Ecto neural progenitor cell (in vitro differentiated cells): ENCODE results near the gene GRHL1.
"Not testable (repeated sequence)": the region's sequence is repeated elsewhere in the genome, so short reads cannot be mapped to it uniquely, and the experiment has no call there.

Source experiments
- DNase-seq: peaks from one replicate; pipeline ENCODE4 v3.0.0-alpha.2; 2018; ENCODE audit warnings: low spot score

GRHL1 gene, protein sequence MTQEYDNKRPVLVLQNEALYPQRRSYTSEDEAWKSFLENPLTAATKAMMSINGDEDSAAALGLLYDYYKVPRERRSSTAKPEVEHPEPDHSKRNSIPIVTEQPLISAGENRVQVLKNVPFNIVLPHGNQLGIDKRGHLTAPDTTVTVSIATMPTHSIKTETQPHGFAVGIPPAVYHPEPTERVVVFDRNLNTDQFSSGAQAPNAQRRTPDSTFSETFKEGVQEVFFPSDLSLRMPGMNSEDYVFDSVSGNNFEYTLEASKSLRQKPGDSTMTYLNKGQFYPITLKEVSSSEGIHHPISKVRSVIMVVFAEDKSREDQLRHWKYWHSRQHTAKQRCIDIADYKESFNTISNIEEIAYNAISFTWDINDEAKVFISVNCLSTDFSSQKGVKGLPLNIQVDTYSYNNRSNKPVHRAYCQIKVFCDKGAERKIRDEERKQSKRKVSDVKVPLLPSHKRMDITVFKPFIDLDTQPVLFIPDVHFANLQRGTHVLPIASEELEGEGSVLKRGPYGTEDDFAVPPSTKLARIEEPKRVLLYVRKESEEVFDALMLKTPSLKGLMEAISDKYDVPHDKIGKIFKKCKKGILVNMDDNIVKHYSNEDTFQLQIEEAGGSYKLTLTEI

DNA sequence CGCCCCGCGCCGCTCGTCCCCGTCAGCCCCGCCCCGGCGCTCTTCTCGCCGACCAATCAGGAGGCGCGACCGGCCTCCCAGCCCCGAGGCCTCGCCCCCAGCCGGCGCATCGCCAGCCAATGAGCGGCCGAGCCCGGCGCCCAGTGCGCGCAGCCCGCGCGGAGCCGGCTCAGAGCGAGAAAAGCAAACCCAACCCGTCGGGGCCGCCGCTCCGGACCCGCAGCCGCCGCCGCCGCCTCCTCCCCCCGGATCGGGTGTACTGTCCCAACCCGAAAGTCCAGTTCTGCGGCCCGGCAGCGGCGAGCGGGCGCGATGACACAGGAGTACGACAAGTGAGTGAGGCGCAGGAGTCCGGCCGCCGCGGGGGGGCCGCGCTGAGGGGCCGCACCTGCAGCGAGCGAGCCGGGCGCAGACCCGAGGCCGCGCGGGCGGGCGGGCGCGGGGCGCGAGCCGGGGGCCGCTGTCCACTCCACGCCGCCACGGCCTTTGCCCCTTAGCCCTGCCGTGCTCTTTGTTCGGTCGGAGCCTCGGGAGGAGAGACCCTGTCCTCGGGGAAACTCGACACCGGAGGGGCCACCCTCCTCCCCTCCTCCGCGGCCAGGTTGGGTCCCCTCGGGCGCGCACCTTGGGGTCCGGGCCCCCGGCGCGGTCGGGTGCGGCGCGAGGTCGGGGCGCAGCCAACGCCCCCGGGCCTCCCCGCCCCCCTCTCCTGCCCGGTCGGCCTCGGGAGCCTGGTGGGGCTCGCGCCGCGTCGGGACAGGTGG is at the start of gene GRHL1:
GRHL1 (plus strand) TSS at position 172 of the 764 bp plus-strand sequence; CDS start at position 313, 141 bp downstream.
- DNase-seq = peak; percentile 96

DNA sequence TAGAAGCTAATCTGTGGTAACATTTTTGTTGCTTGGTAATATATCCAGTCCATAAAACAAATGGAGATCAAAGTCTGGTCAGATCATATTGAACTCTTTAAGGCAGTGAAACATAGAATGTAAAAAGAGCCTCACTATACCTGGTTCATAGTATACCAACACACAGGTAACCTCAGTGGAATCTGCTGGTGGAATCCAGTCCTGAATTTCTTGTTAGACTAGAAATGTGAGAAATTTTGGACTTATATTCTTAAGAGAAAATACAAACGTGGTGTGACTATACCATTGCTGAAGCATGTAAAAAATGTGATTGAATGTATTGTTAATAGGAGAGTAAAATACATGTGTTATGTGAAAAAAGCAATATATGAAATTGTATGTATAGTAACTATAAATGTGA is 46.1 kb upstream of the GRHL1 start:
- no peak for DNase-seq

DNA sequence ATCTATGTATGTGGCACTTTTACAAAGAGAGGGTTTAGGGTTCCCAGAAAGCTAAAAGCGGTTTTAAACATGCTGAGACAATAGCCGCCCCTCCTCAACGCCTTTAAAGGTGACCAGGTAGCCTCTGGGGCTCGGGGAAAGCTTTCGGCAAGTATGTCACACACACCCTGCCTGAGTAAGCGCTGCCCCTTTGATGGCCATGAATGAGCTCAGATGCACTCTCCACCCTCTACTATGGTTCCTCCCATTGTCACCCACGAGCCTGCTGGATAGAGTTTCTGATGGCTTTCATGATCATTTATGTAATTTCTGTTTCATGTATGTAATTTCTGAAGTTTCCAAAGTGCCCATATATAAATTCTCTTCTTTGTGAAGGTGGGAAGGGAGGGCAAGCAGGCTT is 44.1 kb upstream of the GRHL1 start:
- DNase-seq = no peak

DNA sequence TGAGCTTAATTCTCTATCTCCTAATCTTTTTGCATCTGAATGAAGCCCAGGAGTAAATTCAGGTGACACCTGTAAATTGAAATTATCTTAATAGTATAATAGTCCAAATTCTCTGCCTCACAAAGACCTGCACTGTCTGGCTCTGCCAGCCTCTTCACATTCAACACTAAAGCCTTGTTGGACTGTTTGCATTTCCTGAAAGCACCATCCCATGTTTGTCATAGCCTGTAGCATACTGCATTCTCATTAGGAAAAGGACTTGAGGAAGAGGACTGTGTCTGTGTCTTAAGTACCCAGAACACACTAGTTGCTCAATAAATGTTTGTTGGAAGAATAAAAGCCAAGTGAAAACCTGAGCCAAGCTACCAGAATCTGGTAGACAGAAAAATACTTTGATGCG is 42.9 kb upstream of the GRHL1 start:
- no peak for DNase-seq

DNA sequence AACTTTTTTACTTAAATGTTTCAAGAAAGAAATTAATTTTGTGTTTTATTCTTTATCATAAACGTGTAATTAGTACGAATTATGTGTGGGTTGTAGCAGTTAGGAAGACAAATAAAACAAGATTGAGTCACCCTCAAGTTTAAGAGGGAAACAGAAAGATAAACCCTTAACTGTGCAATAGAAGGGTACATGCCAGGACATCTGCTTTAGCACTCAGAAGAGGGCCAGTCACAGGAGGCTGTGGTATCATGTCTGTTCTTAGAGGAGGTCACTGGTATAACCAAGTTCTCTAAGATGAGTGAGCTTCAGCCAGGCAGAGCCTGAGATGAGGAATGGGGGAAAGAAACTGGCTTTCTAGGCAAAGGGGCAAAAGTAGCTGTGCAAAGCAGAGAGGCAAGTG is 42.4 kb upstream of the GRHL1 start:
- DNase-seq = no peak

DNA sequence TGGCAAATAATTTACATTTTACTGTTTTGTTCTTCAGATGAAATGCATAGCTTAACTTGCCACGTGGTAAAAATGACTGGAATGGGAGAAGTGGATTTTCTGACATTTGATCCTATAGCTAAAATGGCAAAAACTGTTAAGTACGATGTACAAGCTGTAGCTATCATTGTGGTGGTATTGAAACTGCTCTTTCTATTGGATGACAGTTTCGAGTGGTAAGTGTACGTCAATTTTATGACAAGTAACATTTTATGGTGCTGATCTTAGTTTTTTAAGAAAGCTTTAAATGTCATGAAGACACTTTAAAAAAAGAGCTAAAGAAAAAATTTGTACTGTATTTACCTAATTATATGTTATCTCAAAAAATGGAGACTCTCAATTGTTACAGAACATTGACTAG is 40.8 kb upstream of the GRHL1 start:
- no peak for DNase-seq

DNA sequence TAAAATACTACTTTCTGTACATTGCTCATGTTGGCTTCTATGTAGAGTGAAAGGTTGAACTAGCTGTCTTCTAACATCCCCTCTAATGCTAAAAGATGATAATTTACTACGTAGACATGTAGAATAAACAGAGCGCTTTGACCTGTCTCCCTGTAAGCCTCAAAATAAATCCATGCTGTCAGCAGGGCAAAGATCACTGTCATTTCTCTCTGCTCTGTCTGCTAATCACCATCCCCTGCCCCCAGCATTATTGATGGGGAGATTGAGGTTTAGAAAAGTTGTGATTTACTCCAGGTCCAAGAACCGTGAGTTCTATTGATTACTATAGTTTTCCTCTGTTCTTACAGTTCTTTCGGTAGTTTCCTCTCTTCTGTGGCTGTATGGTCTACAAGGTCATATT is 39.0 kb upstream of the GRHL1 start:
- DNase-seq = no peak

DNA sequence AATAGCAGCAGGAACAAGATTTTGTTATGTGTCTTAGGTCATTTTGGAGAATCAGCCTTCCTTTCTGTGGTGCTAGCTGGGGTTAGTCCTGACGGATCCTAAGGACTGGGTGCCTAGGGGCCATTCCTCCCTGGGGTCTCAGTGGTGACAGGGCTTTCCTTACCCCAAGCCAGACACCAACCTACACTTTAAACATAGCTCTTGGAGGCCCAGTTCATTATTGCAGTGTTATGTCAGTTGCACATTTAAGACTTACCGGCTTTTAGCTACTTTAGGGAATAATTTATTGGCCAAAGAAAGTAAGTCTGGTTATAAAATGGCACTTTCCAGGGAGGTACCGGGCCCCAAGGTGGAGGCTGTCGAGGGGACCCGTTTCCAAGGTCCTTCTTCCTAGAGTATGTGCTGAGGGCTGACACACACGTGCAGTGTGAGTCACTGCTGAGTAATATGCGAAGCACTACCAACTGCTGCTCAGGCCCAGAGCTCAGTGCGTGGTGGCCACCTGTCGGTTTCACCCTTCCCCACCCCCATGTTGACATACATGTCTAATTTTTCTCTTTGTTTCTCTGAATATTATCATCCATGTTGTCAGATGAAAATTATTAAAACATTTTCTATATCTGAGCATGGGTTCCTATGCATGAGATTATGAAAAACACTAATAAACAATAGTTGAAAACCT is 37.0 kb upstream of the GRHL1 start:
- no peak for DNase-seq

DNA sequence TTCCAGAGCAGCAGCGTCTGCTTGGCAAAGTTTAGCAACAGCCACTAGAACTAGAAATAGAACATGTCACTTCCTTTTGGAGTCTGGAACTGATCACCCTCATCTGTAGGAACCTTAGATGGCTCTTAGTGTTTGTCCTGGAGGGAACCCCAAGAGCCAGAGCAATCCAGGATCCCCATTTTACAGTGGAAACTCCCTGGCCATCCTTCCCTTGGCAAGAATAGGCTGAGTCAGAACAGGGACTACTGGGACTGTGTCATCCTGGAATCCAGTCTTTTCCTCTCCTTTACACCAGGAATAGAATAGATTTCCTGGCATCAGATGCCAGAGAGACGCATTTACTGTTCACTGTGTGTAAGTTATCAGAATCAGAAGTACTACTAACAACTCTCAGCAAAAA is 33.2 kb upstream of the GRHL1 start:
- DNase-seq = no peak

DNA sequence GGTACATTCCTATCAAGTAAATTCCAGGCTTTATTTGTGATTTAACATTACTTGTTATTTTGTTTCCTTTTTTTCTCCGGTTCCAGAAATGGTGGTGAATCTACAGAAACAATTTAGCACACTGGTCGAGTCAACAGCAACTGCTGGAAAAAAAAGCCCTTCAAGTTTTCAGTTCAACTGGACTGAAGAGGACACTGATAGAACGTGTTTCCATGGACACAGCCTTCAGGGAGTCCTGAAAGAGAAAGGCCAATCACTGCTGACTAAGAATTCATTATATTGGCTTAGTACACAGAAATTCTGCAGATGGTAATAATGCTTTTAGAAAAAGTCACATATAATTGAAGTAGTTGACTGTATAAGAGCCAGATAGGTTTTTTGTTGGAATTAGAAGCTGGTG is 32.0 kb upstream of the GRHL1 start:
- DNase-seq = no peak

DNA sequence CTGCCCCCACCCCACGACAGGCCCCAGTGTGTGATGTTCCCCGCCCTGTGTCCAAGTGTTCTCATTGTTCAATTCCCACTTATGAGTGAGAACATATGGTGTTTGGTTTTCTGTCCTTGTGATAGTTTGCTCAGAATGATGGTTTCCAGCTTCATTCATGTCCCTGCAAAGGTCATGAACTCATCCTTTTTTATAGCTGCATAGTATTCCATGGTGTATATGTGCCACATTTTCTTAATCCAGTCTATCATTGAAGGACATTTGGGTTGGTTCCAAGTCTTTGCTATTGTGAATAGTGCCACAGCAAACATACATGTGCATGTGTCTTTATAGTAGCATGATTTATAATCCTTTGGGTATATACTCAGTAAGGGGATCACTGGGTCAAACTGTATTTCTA is 24.5 kb upstream of the GRHL1 start:
- DNase-seq = not testable (repeated sequence)

DNA sequence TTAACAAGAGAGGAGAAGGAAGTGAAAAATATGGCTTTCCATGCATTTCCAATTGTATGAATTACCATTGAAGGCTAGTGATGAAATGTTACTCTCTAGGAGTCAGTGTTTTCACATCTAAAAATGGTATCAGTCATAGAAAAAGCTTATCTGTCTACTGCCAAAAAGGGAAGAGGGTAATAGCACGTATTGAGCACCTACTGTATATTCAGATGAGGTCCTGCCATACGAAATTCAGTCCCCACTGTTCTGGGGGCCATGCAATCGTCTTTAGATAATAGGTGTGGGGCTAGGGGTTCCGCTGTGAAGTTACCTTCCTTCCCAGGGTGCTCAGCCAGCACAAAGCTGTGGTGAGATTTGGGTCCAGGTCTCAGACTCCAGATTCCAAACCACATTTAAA is 14.2 kb upstream of the GRHL1 start:
- DNase-seq = no peak

DNA sequence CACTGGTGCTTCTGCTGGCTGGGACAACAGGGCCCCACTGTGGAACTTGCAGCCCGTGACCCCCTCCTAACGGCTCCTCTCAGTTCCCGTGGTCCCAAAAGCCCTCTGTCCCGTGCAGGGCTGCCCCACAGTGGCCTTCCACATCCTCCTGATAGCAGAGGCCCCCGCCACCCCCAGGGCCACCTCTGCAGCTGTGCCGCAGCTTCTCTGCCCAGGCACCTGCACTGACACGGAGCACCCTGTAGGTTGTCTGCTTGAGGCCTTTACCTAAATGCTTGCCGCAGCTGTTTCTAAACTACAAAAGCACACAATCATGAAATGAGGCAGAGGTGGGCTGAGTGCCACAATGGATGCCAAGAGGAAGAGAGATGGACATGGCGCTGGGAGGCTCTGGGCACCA is 13.5 kb upstream of the GRHL1 start:
- DNase-seq = no peak

DNA sequence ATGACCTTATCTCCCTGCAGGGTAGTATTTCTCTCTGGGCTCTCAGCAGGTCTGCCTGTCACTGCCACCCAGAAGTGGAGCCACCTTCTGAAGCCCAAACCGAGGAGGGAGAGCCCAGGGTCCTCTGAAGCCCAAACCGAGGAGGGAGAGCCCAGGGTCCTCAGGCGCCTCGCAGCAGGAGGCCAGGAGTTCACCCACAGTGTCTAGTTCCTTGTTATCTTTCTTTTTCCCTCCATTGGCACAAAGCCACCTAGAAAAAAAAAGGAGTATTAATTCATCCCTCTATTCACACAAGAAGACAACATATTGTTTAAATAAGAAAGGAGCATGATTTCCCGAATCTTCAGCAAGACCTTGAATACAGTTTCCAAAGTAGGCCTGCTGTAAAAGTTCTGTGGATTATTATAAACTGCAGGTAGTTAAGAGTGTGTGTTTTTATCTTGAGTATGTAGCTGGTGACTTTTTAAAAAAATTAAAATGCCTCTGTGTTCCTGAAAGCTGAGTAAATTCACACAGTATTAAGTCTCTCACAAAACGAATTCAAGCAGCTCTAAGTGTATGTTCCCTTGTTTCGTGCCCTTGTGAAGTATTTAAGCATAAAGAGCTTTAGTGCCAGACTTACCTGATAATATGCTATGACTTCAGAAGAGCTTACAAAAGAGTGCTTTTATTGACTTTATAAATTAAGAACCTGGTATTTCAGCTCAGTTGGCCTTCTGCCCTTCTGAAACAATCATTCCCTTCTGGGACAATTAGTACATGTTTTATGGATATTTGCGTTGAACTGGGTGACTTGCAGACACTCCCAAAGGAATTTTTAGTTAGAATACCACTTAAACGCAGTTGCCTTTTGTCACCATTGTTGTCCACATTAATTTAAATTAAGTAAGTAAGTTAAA is 11.7 kb upstream of the GRHL1 start:
- DNase-seq = no peak

DNA sequence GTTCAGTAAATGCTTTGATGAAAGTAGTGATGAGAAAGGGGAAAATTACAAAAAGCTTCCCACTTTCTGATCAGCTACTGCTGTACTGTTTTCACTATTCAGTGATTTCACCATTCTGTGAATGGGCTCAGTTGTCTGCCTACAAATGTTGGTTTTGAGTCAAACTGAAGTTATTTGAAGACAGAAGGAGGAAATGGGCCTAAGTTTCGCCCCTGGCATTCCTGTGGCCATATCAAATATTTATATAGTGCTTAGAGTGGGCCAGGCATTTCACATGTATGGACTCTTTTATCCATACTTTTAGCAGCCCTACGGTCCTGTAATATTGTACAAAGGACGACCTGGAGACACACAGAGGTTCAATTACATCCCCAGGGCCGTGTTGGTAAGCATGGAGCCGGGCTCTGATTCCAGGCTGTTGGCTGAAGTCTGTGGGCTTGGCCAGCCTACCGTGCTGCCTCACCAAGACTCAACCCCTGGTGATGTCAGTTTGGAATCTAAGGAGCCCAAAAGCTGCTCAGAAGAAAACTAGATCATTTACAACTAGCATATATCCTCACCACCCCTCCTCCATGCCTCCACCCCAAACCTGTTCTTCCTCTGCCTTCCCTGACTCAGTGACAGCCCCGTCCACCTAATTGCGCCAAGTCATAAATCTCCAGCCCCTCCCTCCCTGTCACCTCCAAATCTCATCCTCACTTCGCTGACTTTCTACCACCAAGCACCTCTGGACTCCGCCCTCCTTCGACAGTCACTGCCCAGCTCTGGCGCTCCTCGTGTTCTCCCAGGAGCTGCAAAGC is 10.1 kb upstream of the GRHL1 start:
- no peak for DNase-seq

DNA sequence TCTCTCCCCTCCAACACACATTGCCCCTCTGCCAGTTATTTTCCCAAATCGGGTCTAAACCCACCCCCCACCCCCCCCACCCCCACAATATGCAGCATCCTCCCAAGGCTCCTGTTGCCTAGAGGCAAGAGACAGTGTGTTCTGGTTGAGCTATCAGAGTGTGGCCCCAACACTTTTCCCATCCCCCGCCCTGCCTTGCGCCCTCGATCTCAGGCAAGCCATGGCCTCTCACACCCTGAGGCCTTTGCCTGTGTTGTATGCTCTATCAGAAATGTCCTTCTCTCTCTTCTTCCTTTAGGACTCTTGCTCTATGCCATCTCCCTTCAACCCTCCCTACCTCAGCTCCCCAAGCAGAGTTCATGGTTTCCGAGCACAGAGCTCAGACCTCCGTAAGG is 9.5 kb upstream of the GRHL1 start:
- no peak for DNase-seq

DNA sequence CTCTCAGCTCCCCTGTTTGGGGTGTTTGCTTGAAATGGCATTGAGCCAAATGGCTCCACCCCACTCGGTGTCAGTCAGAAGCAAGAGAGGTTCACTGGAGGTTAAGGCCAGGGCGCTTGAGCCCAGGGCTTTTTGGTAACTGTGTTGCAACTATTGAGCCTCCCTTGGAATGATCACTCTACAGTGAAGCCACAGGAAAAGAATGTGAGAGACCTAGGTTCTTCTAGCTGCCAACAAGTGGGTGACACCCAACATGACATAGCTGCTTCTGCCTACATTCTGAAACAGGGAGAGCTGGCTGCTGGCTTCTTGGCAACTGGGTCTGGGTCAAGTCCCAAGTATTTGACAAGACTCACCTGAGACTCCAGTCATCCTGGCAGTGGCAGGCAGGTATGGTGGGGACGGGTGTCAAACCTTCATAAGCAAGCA is 7.1 kb upstream of the GRHL1 start:
- DNase-seq = no peak

DNA sequence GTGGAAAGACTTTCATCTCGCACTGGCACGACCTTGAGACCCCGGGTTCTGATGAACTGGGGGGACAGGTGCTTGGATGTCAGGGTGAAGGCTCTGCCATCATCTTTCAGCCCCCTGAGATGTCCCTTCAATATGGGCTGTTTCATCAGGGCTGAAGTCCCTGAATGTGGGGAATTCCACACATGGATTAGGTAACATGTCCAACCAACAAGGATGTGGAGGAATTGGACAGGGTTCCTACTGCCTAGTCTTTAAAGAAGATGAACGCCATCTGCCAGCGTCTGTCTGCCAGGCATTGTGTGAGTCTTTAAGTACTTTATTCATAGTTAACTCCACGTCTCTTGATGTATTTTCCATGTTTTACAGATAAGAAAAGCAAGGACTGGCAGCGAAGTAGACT is 5.9 kb upstream of the GRHL1 start:
- no peak for DNase-seq

DNA sequence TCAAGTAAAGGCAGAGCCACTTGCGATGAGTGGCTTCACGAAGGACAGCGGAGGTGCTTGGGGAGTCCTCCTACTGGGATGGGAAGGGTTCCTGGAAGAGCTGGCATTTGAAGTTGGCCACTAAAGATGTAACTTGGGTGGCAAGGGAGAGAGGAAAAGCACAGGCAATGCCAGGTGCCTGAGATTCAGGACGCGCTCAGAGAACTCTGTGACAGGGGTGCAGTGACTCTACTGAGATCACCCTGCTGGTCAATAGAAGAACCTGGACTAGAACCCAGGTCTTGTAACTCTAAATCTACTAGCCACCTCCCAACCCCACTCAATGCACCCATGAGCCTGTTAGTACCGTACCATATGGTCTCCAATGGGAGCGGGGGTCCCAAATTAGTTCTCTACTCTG is 5.4 kb upstream of the GRHL1 start:
- DNase-seq = no peak

DNA sequence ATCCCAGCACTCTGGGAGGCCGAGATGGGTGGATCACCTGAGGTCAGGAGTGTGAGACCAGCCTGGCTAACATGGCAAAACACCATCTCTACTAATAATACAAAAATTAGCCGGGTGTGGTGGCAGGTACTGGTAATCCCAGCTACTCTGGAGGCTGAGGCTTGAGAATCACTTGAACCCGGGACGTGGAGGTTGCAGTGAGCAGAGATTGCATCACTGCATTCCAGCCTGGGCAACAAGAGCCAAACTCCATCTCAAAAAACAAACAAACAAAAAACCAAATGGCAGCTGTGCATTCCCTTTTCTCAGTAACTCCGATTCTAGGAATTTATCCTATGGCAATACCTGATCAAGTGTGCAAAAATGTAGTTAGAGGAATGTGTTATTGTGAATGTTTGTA is 4.7 kb upstream of the GRHL1 start:
- no peak for DNase-seq

DNA sequence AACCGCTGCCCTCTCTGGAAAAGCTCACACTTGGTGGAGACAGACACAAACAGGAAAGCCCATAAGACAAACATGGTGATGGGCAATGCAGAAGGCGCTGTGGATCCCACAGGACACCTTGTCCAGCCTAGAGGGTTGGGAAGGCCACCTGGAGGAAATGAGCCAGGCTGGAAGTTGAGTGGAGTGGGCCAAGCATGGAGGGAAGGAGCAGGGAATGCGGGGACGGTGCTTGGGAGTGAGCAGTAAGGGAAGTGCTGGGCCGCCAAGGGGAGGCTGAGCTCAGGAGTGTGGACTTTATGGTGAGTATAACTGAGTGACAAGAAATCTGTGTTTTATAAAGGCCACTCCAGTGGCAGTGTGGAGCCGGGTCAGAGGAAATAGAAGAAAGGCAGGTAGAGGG is 2.8 kb upstream of the GRHL1 start:
- no peak for DNase-seq
